Measurements from ENCODE around the gene PUS3. TPM values are rescaled to one million over a fixed set of nuclear protein-coding genes. Genes with fewer than 3 reads are reported as not detected.

Gene PUS3
- total RNA-seq (10 to 100 TPM; 16.5 to 19.2 TPM), polyA plus RNA-seq (17.5 TPM)

GRCh38 chr11:125902927-125903710 lies at the start of gene PUS3:
Gene PUS3 (minus strand): TSS chr11:125903206. CDS start chr11:125896284, 6,922 bp downstream.
- peaks cover 0 to 3% (median 0%) of the 10 kb centered on the region in 5 donors for H3K9me3 Mint-ChIP-seq
- peak; percentile 74 to 89 (median 79) for DNase-seq
- ChIA-PET POLR2A (interaction anchor here (2.3 kb wide), 1 partner anchor 16 kb away, joined by 25 read pairs; the partner anchor contains the start of gene HYLS1), CTCF (interaction anchor here (0.7 to 2.1 kb wide), 6 partner anchors 8 to 333 kb away, joined by 3 to 12 read pairs (median 3); partner anchors contain the start of genes EI24 and HYLS1)
- peak within 1 kb of the TSS; percentile 70 for H3K27ac ChIP-seq (ENCODE audit: low read depth, low read length)
- H3K36me3 Mint-ChIP-seq, result peaks cover 6 to 22% (median 7%) of the 10 kb centered on the region in 3 donors
- peak within 1 kb of the TSS; percentile 84 to 96 (median 92) for H3K27ac Mint-ChIP-seq
- H3K36me3 ChIP-seq (ENCODE audit: insufficient read depth, low read length), result peaks cover 7% of the 10 kb centered on the region
- H3K4me3 Mint-ChIP-seq, result peak within 1 kb of the TSS; percentile 90 to 98 (median 96)
- H3K9me3 ChIP-seq (ENCODE audit: low read length), result no peaks in the 10 kb centered on the region
- peaks cover 18% of the 10 kb centered on the region for H3K27me3 ChIP-seq (ENCODE audit: insufficient read depth, low read length, poor library complexity, severe bottlenecking)
- H3K27me3 Mint-ChIP-seq, result peaks cover 27 to 36% of the 10 kb centered on the region in 2 donors
- peaks cover 31 to 53% (median 47%) of the 10 kb centered on the region in 3 donors for H3K4me1 Mint-ChIP-seq
- H3K4me1 ChIP-seq (ENCODE audit: insufficient read depth, low read length), result peaks cover 20% of the 10 kb centered on the region
- H3K4me3 ChIP-seq (ENCODE audit: low read length), result peak within 1 kb of the TSS; percentile 74

- CTCF ChIA-PET, result no interaction called here
- H3K4me3 Mint-ChIP-seq, result no peak overlapping the region
- H3K27ac Mint-ChIP-seq, result no peak overlapping the region
- H3K27me3 Mint-ChIP-seq, result peaks cover 5 to 8% of the 10 kb centered on the region in 2 donors
- H3K36me3 Mint-ChIP-seq, result no peaks in the 10 kb centered on the region
- no peak overlapping the region for H3K27ac ChIP-seq (ENCODE audit: low read depth, low read length)
- DNase-seq, result no peak
- H3K4me1 Mint-ChIP-seq, result peaks cover under 1 to 2% (median 2%) of the 10 kb centered on the region in 3 donors
- no peaks in the 10 kb centered on the region for H3K36me3 ChIP-seq (ENCODE audit: insufficient read depth, low read length)
- POLR2A ChIA-PET, result no interaction called here
- no peaks in the 10 kb centered on the region for H3K4me1 ChIP-seq (ENCODE audit: insufficient read depth, low read length)
- no peaks in the 10 kb centered on the region for H3K27me3 ChIP-seq (ENCODE audit: insufficient read depth, low read length, poor library complexity, severe bottlenecking)
- H3K9me3 Mint-ChIP-seq, result no peaks in the 10 kb centered on the region
- no peaks in the 10 kb centered on the region for H3K9me3 ChIP-seq (ENCODE audit: low read length)
- H3K4me3 ChIP-seq (ENCODE audit: low read length), result no peak overlapping the region
These were observed 49.6 kb upstream of the PUS3 start for GRCh38 chr11:125952559-125952958.

- Mint-ChIP-seq H3K27me3 (peaks cover 5 to 13% of the 10 kb centered on the region in 2 donors), H3K4me3 (no peak overlapping the region), H3K9me3 (no peaks in the 10 kb centered on the region), H3K36me3 (no peaks in the 10 kb centered on the region), H3K4me1 (no peaks in the 10 kb centered on the region), H3K27ac (no peak overlapping the region)
- Histone ChIP-seq H3K9me3 (ENCODE audit: low read length) (no peaks in the 10 kb centered on the region), H3K4me3 (ENCODE audit: low read length) (no peak overlapping the region), H3K27me3 (ENCODE audit: insufficient read depth, low read length, poor library complexity, severe bottlenecking) (no peaks in the 10 kb centered on the region), H3K27ac (ENCODE audit: low read depth, low read length) (no peak overlapping the region), H3K4me1 (ENCODE audit: insufficient read depth, low read length) (no peaks in the 10 kb centered on the region), H3K36me3 (ENCODE audit: insufficient read depth, low read length) (no peaks in the 10 kb centered on the region)
- ChIA-PET CTCF (no interaction called here), POLR2A (no interaction called here)
- DNase-seq, result no peak
These were observed 48.7 kb upstream of the PUS3 start for GRCh38 chr11:125951731-125952130.

GRCh38 chr11:125950696-125951651 lies 48.0 kb upstream of the PUS3 start:
- CTCF ChIA-PET, result no interaction called here

GRCh38 chr11:125950178-125950490 lies 47.1 kb upstream of the PUS3 start:
- H3K4me1 Mint-ChIP-seq, result no peaks in the 10 kb centered on the region

More at GRCh38 chr11:125950696-125951651, 48.0 kb upstream of the PUS3 start:
- H3K4me1 ChIP-seq (ENCODE audit: insufficient read depth, low read length), result no peaks in the 10 kb centered on the region
- Mint-ChIP-seq H3K36me3 (no peaks in the 10 kb centered on the region), H3K4me3 (no peak overlapping the region), H3K9me3 (no peaks in the 10 kb centered on the region), H3K27ac (no peak overlapping the region), H3K27me3 (peaks cover 3 to 13% of the 10 kb centered on the region in 2 donors), H3K4me1 (no peaks in the 10 kb centered on the region)
- H3K9me3 ChIP-seq (ENCODE audit: low read length), result no peaks in the 10 kb centered on the region
- POLR2A ChIA-PET, result no interaction called here
- H3K4me3 ChIP-seq (ENCODE audit: low read length), result no peak overlapping the region
- H3K36me3 ChIP-seq (ENCODE audit: insufficient read depth, low read length), result no peaks in the 10 kb centered on the region
- H3K27me3 ChIP-seq (ENCODE audit: insufficient read depth, low read length, poor library complexity, severe bottlenecking), result no peaks in the 10 kb centered on the region
- DNase-seq, result no peak
- H3K27ac ChIP-seq (ENCODE audit: low read depth, low read length), result no peak overlapping the region

GRCh38 chr11:125949271-125950177 lies 46.5 kb upstream of the PUS3 start:
- ChIA-PET POLR2A (no interaction called here), CTCF (interaction anchor here (0.7 kb wide), 2 partner anchors 10 to 160 kb away, joined by 3 read pairs; no protein-coding TSS in a partner anchor)
- Mint-ChIP-seq H3K27me3 (peaks cover 3 to 13% of the 10 kb centered on the region in 2 donors), H3K36me3 (no peaks in the 10 kb centered on the region), H3K4me1 (no peaks in the 10 kb centered on the region), H3K9me3 (no peaks in the 10 kb centered on the region), H3K4me3 (no peak overlapping the region), H3K27ac (no peak overlapping the region)
- H3K27me3 ChIP-seq (ENCODE audit: insufficient read depth, low read length, poor library complexity, severe bottlenecking), result no peaks in the 10 kb centered on the region
- H3K9me3 ChIP-seq (ENCODE audit: low read length), result no peaks in the 10 kb centered on the region
- H3K4me1 ChIP-seq (ENCODE audit: insufficient read depth, low read length), result no peaks in the 10 kb centered on the region
- no peak overlapping the region for H3K27ac ChIP-seq (ENCODE audit: low read depth, low read length)
- no peak for DNase-seq
- no peak overlapping the region for H3K4me3 ChIP-seq (ENCODE audit: low read length)
- H3K36me3 ChIP-seq (ENCODE audit: insufficient read depth, low read length), result no peaks in the 10 kb centered on the region

More at GRCh38 chr11:125950178-125950490, 47.1 kb upstream of the PUS3 start:
- no peaks in the 10 kb centered on the region for H3K27me3 ChIP-seq (ENCODE audit: insufficient read depth, low read length, poor library complexity, severe bottlenecking)
- no peaks in the 10 kb centered on the region for H3K9me3 ChIP-seq (ENCODE audit: low read length)
- H3K27ac Mint-ChIP-seq, result no peak overlapping the region
- ChIA-PET POLR2A (no interaction called here), CTCF (interaction anchor here (0.7 kb wide), 2 partner anchors 10 to 160 kb away, joined by 3 read pairs; no protein-coding TSS in a partner anchor)
- no peaks in the 10 kb centered on the region for H3K36me3 ChIP-seq (ENCODE audit: insufficient read depth, low read length)
- no peak overlapping the region for H3K4me3 Mint-ChIP-seq
- no peaks in the 10 kb centered on the region for H3K36me3 Mint-ChIP-seq
- DNase-seq, result no peak
- H3K9me3 Mint-ChIP-seq, result no peaks in the 10 kb centered on the region
- H3K4me3 ChIP-seq (ENCODE audit: low read length), result no peak overlapping the region
- H3K27ac ChIP-seq (ENCODE audit: low read depth, low read length), result no peak overlapping the region
- peaks cover 3 to 13% of the 10 kb centered on the region in 2 donors for H3K27me3 Mint-ChIP-seq
- H3K4me1 ChIP-seq (ENCODE audit: insufficient read depth, low read length), result no peaks in the 10 kb centered on the region

- no peak overlapping the region for H3K4me3 ChIP-seq (ENCODE audit: low read length)
- ChIA-PET CTCF (interaction anchor here (0.8 kb wide), 1 partner anchor 21 kb away, joined by 3 read pairs; no protein-coding TSS in a partner anchor), POLR2A (no interaction called here)
- no peaks in the 10 kb centered on the region for H3K36me3 ChIP-seq (ENCODE audit: insufficient read depth, low read length)
- H3K27me3 Mint-ChIP-seq, result peaks cover 3 to 13% of the 10 kb centered on the region in 2 donors
- no peaks in the 10 kb centered on the region for H3K9me3 Mint-ChIP-seq
- no peak overlapping the region for H3K4me3 Mint-ChIP-seq
- no peaks in the 10 kb centered on the region for H3K4me1 ChIP-seq (ENCODE audit: insufficient read depth, low read length)
- DNase-seq, result no peak
- no peaks in the 10 kb centered on the region for H3K9me3 ChIP-seq (ENCODE audit: low read length)
- H3K27ac ChIP-seq (ENCODE audit: low read depth, low read length), result no peak overlapping the region
- H3K4me1 Mint-ChIP-seq, result no peaks in the 10 kb centered on the region
- no peaks in the 10 kb centered on the region for H3K36me3 Mint-ChIP-seq
- H3K27me3 ChIP-seq (ENCODE audit: insufficient read depth, low read length, poor library complexity, severe bottlenecking), result no peaks in the 10 kb centered on the region
- no peak overlapping the region for H3K27ac Mint-ChIP-seq
These were observed 45.5 kb upstream of the PUS3 start for GRCh38 chr11:125948278-125949051.
